CD4-positive, alpha-beta T cell treated with Interleukin-4 for 1 hour (primary cell): ENCODE measurements around the gene ELFN2.

Source experiments
- DNase-seq, 2 donors: peaks; one replicate each; pipeline ENCODE4 v3.0.0-alpha.2; 2020 to 2022

ELFN2 gene

GRCh38 chr22:37353839-37354238 lies 73.4 kb downstream of the ELFN2 start:
- no peak for DNase-seq

DNA sequence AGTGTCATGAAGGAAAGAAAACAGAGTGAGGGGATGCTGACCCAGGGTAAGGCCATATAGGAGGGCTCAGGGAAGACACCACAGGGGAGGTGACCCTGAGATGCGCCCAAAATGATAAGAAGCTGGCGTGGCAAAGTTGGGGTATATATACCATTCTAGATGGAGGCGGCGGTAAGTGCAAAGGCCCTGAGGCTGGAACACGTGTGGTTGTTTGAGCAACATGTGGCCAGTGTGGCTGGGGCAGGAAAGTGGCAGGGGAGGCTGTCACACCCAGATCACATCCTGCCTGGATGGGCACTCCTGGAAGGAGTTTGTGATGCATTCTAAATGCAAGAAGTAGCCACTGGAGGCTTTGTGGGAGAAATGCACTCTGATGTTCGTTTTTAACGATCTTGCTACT lies 74.8 kb downstream of the ELFN2 start:
- no peak for DNase-seq

GRCh38 chr22:37351232-37351631 lies 76.0 kb downstream of the ELFN2 start:
- DNase-seq = no peak

- DNase-seq = no peak
Observed at GRCh38 chr22:37349043-37349814, 78.0 kb downstream of the ELFN2 start.

- no peak for DNase-seq
Observed at GRCh38 chr22:37346505-37346895, 80.8 kb downstream of the ELFN2 start.

GRCh38 chr22:37345863-37346504 lies 81.3 kb downstream of the ELFN2 start:
- DNase-seq = no peak

GRCh38 chr22:37344735-37345449 lies 82.4 kb downstream of the ELFN2 start:
- no peak for DNase-seq

DNA sequence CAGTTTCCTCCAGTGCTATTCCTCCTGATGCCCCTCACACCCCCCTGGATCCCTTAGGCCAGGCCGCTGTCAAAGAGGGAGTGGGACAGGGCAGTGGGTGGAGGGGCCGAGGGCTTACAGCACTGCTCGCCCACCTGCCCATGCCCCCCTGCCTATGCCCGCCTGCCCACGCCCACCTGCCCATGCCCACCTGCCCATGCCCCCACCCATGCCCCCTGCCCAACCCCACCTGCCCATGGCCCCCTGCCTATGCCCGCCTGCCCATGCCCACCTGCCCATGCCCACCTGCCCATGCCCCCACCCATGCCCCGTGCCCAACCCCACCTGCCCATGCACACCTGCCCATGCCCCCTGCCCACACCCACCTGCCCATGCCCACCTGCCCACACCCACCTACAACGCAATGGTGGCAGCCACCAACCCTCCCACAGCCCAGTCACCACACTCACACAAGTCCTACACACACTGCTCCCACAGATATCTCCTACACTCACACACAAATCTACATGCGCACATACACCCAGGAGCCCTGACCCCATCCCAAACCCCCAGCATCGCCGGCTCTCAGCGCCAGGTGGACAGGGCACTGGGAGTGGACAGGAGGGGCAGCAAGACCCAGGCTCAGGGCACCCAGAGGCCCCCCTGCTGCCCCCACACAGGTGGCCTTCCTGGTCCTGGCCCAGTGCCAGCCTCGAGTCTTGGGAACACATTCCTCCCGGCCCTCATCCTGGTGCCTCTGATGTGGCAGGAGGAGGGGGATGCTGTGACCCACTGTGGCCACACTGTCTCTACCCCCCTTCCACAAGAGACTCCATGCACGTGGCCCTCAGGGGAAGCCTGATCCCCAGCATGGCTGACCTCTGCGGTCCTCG lies 83.2 kb downstream of the ELFN2 start:
- no peak for DNase-seq

GRCh38 chr22:37343348-37343747 lies 83.9 kb downstream of the ELFN2 start:
- no peak for DNase-seq

- no peak for DNase-seq
Observed at GRCh38 chr22:37342065-37342464, 85.2 kb downstream of the ELFN2 start.

GRCh38 chr22:37340331-37341262 lies 86.7 kb downstream of the ELFN2 start:
- DNase-seq = no peak

GRCh38 chr22:37338539-37339246 lies 88.6 kb downstream of the ELFN2 start:
- no peak for DNase-seq

DNA sequence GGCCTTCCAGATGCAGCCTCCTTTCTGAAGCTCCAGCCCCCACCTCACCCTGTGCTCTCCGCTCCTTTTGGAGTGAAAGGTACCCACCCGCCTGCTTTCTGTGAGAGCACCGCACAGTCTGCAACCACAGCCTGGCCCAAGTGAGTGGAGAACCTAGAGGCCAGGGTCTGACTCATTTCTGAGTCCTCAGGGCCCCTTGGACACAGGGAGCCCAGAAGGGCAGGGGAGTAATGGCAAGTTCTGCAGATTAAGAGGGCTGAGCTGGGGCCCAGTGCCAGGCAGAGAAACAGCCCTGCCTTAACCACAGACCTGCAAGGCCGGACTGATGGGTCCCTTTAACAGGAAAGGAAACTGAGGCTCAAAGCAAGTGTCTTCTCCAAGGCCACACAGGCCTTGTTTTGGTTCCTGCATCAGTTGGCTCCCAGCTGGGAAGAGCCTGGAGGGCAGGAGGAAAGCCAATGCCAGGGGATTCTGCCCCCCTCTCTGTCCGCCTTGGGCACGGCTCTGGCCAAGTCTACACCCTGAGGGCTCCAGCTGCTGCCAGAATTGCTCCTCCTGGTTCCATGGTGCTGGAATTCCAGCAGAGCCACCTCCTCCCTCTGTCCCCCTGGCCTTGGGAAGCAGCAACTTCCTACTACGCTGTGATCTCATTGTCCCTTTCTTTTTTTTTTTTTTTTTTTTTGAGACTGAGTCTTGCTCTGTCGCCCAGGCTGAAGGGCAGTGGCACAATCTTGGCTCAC lies 89.9 kb downstream of the ELFN2 start:
- no peak for DNase-seq

- no peak for DNase-seq
Observed at GRCh38 chr22:37336579-37336978, 90.7 kb downstream of the ELFN2 start.

- no peak for DNase-seq
Observed at GRCh38 chr22:37335806-37336199, 91.5 kb downstream of the ELFN2 start.

DNA sequence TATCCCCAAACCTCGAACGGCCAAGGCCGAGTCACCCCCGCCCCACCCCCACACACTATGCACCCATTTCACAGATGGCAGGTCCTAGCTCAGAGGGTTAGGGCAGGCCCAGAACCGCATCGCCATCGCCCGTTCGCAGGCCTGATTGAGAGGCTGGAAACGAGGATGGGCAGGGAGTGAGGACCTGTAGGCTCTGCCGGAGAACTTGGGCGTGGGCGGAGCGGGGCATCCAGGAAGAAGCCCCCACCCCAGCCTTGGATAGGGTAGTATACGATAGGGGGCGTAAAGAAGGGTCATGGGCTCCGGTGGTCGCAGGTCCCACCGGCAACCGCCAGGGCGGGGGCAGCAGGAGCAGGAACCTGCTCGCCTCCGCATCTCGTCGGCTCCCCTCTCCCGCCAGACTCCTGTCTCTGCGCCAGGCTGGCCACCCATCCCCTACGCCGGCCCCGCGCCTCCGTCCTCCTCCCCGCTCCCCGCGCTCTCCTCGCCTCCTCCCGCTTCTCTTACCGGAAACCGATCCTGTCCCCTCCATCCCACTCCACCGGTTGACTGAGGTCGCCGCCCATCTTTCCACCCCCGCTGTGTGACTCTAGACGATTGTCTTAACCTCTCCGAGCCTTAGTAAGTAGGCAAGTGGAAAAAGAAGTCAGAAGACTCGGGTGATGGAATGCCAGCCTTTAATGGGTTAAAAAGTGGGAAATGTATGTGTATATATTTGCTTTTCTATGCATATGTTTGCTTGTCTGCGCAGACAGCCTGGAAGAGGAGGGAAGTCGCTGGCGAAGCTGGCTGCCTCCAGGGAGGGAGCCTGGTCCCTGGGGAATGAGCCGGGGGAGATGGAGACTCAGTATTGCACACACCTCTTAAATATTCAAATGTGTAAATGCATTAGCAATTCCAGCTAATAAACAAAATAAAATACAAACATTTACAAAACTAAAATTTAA lies 92.1 kb downstream of the ELFN2 start:
- DNase-seq = no peak

DNA sequence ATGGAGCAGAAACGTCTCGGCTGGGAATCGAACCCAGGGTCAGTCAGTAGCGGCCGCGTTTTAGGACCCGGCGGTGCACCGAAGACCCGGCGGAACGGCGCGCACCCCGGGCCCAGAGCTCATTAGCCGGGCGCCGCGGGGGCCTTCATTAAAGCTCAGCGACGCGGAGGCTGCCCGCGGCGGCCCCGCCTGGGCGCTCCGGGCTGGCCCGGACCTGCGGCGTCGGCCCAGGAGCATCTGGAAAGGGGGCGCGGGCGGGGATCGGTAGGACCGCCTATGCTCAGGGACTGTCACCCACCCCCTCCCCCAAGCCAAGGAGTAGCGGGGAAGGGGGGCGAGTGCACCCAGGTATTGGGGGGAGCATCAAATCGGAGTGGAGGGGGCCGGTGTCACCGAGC lies 92.8 kb downstream of the ELFN2 start:
- no peak for DNase-seq

DNA sequence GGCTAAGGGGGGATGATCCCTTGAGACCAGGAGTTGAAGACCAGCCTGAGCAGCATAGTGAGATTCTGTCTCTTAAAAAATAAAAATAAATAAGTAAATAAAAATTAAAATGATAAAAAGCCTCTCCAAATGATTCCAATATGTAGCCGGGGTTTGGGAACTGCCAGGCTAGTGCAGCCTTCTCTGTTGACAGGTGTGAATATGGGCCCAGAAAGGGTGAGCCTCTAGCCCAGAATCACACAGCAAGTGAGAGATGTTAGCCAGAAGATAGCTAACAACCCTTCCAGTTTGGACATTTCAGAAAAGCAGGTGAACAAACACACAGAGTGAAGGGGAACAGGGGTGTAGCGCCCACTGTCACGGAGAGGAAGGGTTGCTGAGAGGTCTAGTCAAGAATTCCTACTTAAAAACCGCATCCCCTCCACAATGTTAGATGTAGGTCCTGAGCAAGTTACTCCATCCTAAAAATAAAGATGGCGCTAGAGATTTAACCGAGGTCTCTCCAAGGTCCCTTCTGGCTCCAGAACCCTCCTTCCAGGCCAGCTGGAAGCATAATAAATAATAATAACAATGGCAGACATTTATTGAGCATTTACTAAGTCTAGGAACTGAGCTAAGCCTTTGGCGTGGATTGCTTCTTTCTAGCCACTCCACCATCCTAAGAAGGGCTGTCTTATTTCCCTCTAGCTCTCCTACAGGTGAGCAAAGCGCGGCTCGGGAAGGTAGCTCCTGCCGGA lies 93.4 kb downstream of the ELFN2 start:
- no peak for DNase-seq
